Liver (tissue), 9 donors: ENCODE results near the gene C11orf21. TPM values are rescaled to one million over a fixed set of nuclear protein-coding genes. Genes with fewer than 3 reads are reported as not detected.

Source experiments
- DNase-seq: peaks from one replicate; pipeline ENCODE4 v3.0.0-alpha.2; 2017; ENCODE audit warnings: low spot score
- H3K27ac ChIP-seq, 2 donors: one replicate each; pipeline ENCODE4 v1.7.0; 2013; ENCODE audit warnings: inconsistent platforms in 2 of 2, low read length in 2 of 2, control low read depth in 1 of 2, low read depth in 1 of 2, mild to moderate bottlenecking in 1 of 2
- H3K27me3 ChIP-seq, 4 donors: one replicate each; pipeline versions ENCODE4 v1.6.1 to v1.7.0; 2013; ENCODE audit warnings: low read length in 3 of 4, inconsistent platforms in 1 of 4, mild to moderate bottlenecking in 1 of 4, moderate library complexity in 1 of 4; ENCODE audit not compliant: control insufficient read depth in 4 of 4, insufficient read depth in 4 of 4
- H3K36me3 ChIP-seq, 4 donors: one replicate each; pipeline versions ENCODE4 v1.6.1 to v1.7.0; 2013; ENCODE audit warnings: low read length in 3 of 4, mild to moderate bottlenecking in 3 of 4, low read depth in 1 of 4, moderate library complexity in 1 of 4; ENCODE audit not compliant: control insufficient read depth in 4 of 4, insufficient read depth in 3 of 4
- H3K4me1 ChIP-seq, 4 donors: one replicate each; pipeline versions ENCODE4 v1.6.1 to v1.7.0; 2013; ENCODE audit warnings: low read length in 3 of 4, mild to moderate bottlenecking in 3 of 4, moderate library complexity in 1 of 4; ENCODE audit not compliant: control insufficient read depth in 4 of 4, insufficient read depth in 4 of 4
- H3K4me3 ChIP-seq, 3 donors: one replicate each; pipeline versions ENCODE4 v1.6.1 to v1.7.0; 2013; ENCODE audit warnings: low read length in 3 of 3, control low read depth in 1 of 3, low read depth in 1 of 3, mild to moderate bottlenecking in 1 of 3
- H3K9ac ChIP-seq, 2 donors: one replicate each; pipeline ENCODE4 v1.7.0; 2013; ENCODE audit warnings: low read length in 2 of 2, mild to moderate bottlenecking in 2 of 2, moderate library complexity in 2 of 2, control low read depth in 1 of 2, low read depth in 1 of 2
- H3K9me3 ChIP-seq, 4 donors: one replicate each; pipeline versions ENCODE4 v1.6.1 to v1.7.0; 2013; ENCODE audit warnings: low read length in 3 of 4; ENCODE audit not compliant: control insufficient read depth in 4 of 4
- CTCF ChIP-seq: fragments of 150-350 bp; IDR thresholded peaks from 2 replicates; pipeline ENCODE4 v1.5.1; 2017; ENCODE audit warnings: improper control_type of control experiment, low read depth, low read length; ENCODE audit not compliant: missing input control
- FOXA1 ChIP-seq: IDR thresholded peaks from 2 replicates; pipeline ENCODE4 v1.6.1; 2016; ENCODE audit warnings: antibody characterized with exemption
- FOXA2 ChIP-seq: IDR thresholded peaks from 2 replicates; pipeline ENCODE4 v1.6.1; 2016; ENCODE audit warnings: antibody characterized with exemption
- GABPA ChIP-seq, 2 donors: IDR thresholded peaks in 1 of 2; conservative IDR thresholded peaks in 1 of 2; 2 replicates each; pipeline ENCODE4 v1.6.1; 2016; ENCODE audit warnings: antibody characterized with exemption in 2 of 2, mild to moderate bottlenecking in 1 of 2, moderate library complexity in 1 of 2
- HNF4G ChIP-seq: IDR thresholded peaks from 2 replicates; pipeline ENCODE4 v1.6.1; 2016; ENCODE audit warnings: antibody characterized with exemption
- REST ChIP-seq: IDR thresholded peaks from 2 replicates; pipeline ENCODE4 v1.6.1; 2016; ENCODE audit warnings: antibody characterized with exemption, mild to moderate bottlenecking
- RXRA ChIP-seq, 2 donors: IDR thresholded peaks; 2 replicates each; pipeline ENCODE4 v1.6.1; 2017 to 2018; ENCODE audit warnings: antibody characterized with exemption in 2 of 2, mild to moderate bottlenecking in 1 of 2
- TAF1 ChIP-seq: conservative IDR thresholded peaks from 2 replicates; pipeline ENCODE4 v1.6.1; 2016; ENCODE audit warnings: antibody characterized with exemption, mild to moderate bottlenecking
- YY1 ChIP-seq: IDR thresholded peaks from 2 replicates; pipeline ENCODE4 v1.6.1; 2016; ENCODE audit warnings: antibody characterized with exemption, mild to moderate bottlenecking
- WGBS: extraction: QIAGEN DNeasy Blood & Tissue Kit; methylation state at CpG from one replicate; pipeline ENCODE4 v1.1.7; 2013; 5-methylcytosine and 5-hydroxymethylcytosine counted together
- polyA plus RNA-seq, 2 donors: library from polyadenylated mRNA; stranded (reverse) in 1 of 2; unstranded in 1 of 2; fragments of 200-250 nt in 1 of 2; fragments of >200 nt in 1 of 2; fragmentation: Nextera tagmentation in 1 of 2; extraction: Ambion mirVana in 1 of 2; gene quantifications; one replicate each; pipeline versions ENCODE4 v1.2.1 to v1.2.3, GENCODE V29; 2013 to 2015
- total RNA-seq, 2 donors: library from RNA; depleted of rRNA; stranded (reverse); fragments of >200 nt; gene quantifications; one replicate each; pipeline ENCODE4 v1.2.3, GENCODE V29; 2014
- TF ChIP-seq, protein P1 (sequence below): IDR thresholded peaks from 2 replicates; pipeline ENCODE4 v1.6.1; 2016; ENCODE audit warnings: antibody characterized with exemption
- donor health status: healthy.
- donor health status: healthy.
- donor health status: healthy.
- donor health status: healthy.
- donor health status: healthy.

C11orf21 gene
- total and polyA plus RNA-seq, 4 donors = 0.14 to 16.2 (median 0.44) TPM

GRCh38 chr11:2280208-2280607, 21.5 kb downstream of the C11orf21 start (continued):
- no peak for TF ChIP-seq CTCF

DNA sequence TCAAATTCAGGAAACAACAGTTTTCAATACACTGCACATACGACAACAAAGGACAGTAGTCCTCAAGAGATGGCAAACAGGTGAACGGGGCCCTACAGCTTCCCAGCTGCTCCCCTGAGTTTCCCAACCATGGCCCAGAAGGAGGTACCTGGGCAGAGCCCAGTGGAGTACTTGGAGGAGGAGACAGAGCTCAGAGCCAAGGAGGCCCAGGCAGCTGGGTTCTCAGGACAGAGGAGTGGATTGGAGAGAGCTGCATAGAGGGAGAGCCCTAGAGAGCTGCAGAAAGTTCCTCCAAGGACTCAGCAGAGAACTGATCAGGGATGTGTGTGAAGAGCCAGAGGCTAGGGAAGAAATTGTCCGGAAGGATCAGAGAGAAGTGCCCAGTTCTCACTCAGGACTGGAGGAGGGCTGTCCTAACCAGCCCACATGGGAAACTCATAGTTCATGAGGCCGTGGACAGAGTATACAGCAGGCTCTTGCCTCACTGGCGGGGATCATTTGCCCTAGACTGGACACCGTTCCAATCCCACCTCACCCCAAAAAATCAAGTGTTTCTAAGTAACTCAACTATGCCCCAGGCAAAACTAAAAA, 23.7 kb downstream of the C11orf21 start:
- no peaks in the 10 kb centered on the region for H3K4me1 ChIP-seq
- no peaks in the 10 kb centered on the region for H3K27me3 ChIP-seq
- no peak overlapping the region for H3K27ac ChIP-seq
- 82% methylated on average over 6 of the region's 6 CpGs for WGBS
- peak; percentile 17 for DNase-seq
- no peaks in the 10 kb centered on the region for H3K36me3 ChIP-seq
- no peaks in the 10 kb centered on the region for H3K9me3 ChIP-seq
- H3K4me3 ChIP-seq = no peak overlapping the region
- TF ChIP-seq HNF4G (no peak), REST (no peak)
- H3K9ac ChIP-seq = no peak overlapping the region

DNA sequence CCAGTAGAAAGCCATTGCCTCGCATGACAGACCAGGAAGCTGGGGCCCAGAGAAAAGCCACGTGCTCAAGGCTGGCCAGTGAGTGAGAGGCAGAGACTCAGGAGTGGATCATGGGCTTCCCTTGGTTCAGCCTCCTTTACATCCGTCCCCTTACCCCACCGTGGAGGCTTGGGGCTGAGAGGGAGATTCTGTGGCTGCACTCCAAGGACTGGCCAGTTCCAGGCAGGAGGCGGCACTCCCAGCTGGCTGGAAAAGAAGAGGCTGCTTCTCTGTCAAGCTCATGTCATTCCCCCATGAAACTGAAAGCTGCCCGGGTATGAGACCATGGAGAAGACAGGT, 24.7 kb downstream of the C11orf21 start:
- Histone ChIP-seq H3K27ac (no peak overlapping the region), H3K27me3 (peaks cover 0 to 3% (median 0%) of the 10 kb centered on the region in 4 donors), H3K9me3 (no peaks in the 10 kb centered on the region), H3K36me3 (no peaks in the 10 kb centered on the region), H3K9ac (no peak overlapping the region), H3K4me3 (no peak overlapping the region), H3K4me1 (no peaks in the 10 kb centered on the region)
- TF ChIP-seq FOXA2 = no peak
- TF ChIP-seq RXRA (IDR thresholded peaks at IDR 0.05) = no peak
- TF ChIP-seq, protein P1, sequence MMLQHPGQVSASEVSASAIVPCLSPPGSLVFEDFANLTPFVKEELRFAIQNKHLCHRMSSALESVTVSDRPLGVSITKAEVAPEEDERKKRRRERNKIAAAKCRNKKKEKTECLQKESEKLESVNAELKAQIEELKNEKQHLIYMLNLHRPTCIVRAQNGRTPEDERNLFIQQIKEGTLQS = no peak
- TF ChIP-seq GABPA (IDR thresholded peaks at IDR 0.05 in 1 of 2, conservative IDR thresholded peaks at IDR 0.05 in 1 of 2) = no peak
- no peak for TF ChIP-seq YY1
- no peak for TF ChIP-seq REST
- no peak for TF ChIP-seq CTCF
- no peak for TF ChIP-seq TAF1
- TF ChIP-seq FOXA1 = no peak
- DNase-seq = peak; percentile 21
- WGBS = 66% methylated on average over 6 of the region's 6 CpGs
